ENCODE data around the gene ARHGAP44.

Gene ARHGAP44

GRCh38 chr17:12900474-12900873, 111.2 kb downstream of the ARHGAP44 start:
- DNase-seq = no peak

- no peak for DNase-seq
Observed at GRCh38 chr17:12902046-12902445, 112.7 kb downstream of the ARHGAP44 start.

GRCh38 chr17:12907477-12907876, 118.2 kb downstream of the ARHGAP44 start:
- no peak for DNase-seq

- DNase-seq = no peak
Observed at GRCh38 chr17:12909046-12909445, 119.7 kb downstream of the ARHGAP44 start.

DNA sequence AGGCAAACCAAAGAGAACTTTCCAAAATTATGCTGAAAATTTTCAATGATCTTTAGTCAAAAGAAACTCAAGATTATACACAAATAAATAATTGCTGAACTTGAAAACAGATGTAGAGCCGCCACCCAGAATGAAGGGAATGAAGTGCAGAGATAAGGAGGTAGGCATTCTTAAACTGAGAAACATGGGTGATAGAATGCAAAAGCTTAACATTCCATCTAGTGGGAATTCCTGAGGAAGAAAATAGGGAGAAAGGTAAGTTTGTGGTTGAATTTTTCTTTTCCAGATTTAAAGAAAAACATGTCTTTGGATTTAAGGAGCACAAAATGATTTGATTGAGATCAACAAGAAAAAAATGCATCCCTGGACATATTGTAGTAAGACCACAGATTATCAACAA, 120.2 kb downstream of the ARHGAP44 start:
- no peak for DNase-seq

DNA sequence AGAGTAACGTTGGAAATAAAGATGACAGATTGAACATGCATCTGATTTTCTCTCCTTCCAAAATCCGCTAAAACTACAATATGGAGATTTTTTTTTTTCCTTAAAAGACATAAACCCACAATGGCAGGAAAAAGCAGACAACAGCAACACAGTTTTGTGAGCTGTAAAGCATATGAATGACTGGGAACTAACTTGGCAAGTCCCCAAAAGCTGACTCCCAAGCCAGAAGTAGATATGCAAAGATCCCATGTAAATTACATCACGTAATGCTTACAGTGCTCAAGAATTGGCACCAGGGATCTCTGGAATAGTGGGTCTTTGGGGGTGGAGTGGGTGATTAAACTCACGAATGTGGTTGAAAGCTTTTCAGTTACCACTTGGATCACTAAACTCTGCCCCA, 121.9 kb downstream of the ARHGAP44 start:
- DNase-seq = no peak

DNA sequence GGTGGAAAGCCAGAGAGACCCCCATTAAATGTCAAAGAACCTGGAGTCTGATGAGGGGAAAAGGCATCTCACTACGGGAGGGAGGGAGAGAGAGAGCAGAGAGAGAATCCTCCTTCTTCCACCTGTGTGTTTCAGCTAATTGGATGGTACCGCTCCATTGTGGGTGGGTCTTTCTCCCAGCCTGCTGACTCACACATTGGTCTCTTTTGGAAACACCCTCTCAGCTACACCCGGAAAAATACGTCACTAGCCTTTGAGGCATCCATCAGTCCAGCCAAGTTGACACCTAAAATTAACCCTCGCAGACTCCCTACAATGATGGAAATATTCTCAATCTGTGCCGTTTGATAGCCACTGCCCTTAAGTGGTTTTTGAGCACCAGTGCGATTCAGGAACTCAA, 128.1 kb downstream of the ARHGAP44 start:
- DNase-seq = no peak

DNA sequence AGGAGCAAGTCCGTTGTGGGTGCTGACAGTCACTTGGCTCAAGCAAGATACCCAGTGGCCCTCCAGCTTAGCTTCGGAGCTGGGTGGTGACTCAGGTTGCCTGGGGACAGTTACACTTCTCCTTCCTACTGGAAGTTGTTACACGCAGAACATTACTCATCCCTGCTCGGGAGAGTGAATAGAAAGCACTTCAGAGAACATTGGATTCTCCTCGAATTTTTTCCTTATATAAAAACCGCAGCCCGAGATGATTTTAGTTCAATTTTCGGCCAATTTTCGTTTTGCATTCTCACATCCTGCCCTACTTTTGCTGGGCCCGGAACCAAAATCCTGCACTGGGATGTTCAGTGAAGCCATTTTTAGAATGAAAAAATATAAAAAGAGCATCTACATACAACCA, 128.8 kb downstream of the ARHGAP44 start:
- DNase-seq = no peak

GRCh38 chr17:12922120-12922519, 132.8 kb downstream of the ARHGAP44 start:
- no peak for DNase-seq

- no peak for DNase-seq
Observed at GRCh38 chr17:12924614-12925013, 135.3 kb downstream of the ARHGAP44 start.

- DNase-seq = no peak
Observed at GRCh38 chr17:12927001-12927400, 137.7 kb downstream of the ARHGAP44 start.

- no peak for DNase-seq
Observed at GRCh38 chr17:12927541-12928425, 138.5 kb downstream of the ARHGAP44 start.

GRCh38 chr17:12928736-12929135, 139.4 kb downstream of the ARHGAP44 start:
- no peak for DNase-seq

DNA sequence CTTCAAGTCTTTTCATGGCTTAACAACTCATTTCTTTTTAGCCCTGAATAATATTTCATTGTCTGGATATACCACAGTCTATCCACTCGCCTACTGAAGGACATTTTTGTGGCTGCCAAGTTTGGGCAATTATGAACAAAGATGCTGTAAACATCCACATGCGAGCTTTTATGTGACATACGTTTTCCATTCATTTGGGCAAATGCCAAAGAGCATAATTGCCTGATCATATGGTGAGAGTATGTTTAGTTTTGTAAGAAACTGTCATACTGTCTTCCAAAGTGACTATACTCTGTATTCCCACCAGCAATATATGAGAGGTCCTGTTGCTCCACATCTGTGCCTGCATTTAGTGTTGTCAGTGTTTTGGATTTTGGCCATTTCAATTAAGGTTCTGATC, 147.2 kb downstream of the ARHGAP44 start:
- no peak for DNase-seq

DNA sequence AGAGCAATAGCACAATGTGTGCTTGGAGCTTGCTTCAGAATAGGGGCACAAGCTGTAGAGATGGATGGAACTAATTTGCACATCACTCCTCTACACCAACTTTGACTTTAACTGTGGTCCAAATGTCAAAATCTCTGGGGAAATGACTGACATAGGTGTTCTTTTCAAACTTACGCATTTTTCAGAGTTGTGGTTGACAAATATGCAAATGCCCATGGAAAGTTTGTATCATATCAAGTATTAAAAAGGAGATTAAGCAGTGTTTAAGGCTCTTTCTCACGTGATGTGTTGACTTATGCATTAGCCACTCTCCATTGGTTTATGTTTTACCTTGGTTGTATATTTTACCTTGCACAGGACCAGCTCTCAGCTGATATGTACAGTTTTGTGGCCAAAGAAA, 151.4 kb downstream of the ARHGAP44 start:
- DNase-seq = no peak

DNA sequence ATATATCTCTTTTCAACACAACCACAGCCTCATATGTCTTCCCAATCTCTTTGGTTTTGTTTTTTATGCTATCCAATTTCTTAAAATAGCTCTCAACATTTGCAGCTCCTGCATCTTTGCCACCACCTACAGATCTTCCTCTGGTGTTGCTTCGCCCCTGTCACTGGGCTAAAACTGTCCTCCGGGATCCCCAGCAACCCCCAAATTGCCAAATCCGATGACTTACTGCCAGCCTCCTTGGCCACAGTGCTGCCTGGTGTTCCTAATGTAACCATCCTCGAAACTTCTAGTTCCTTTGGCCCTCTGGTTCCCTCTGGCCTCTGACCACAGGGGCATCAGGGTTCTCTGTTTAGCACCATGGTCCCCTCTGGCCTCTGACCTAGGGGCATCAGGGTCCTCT, 157.7 kb downstream of the ARHGAP44 start:
- DNase-seq = no peak

DNA sequence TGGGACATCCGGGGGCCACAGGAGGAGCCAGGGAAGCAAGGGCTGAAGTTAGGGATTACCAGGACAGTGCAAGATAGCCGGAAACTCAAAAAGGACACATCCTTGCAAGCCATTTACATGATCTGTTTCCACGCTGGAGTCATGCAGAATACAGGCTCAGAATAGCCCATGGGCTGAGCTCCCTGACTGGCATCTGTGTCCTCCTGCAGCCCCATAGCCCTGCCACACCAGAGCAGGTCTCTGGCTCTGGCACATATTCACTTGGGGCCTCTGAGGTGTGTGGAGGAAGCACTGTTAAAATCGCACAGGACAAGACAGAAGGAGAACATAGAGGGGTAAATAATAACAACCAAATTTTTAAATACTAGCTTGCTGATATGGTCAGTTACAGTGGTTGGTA, 162.7 kb downstream of the ARHGAP44 start:
- DNase-seq = no peak

GRCh38 chr17:12953156-12953555, 163.9 kb downstream of the ARHGAP44 start:
- no peak for DNase-seq

DNA sequence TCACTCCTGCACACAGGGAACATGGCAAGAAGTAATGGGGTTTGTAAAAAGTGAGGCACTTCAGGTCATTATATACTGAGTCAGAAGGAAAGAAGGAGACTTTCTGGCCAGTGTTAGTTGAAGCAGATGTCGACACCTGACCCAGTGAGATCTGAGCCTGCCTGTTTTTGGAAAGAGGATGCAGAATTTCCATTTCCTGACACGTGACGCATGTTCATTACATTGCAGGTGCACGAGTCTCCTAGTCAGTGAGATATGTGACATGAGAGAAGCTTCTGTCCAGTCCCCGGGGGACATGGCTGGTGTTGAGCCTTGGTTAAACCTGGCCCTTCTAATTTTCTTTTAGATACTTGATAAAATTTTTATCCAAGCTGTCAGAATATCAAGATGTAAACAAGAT, 166.2 kb downstream of the ARHGAP44 start:
- DNase-seq = no peak

DNA sequence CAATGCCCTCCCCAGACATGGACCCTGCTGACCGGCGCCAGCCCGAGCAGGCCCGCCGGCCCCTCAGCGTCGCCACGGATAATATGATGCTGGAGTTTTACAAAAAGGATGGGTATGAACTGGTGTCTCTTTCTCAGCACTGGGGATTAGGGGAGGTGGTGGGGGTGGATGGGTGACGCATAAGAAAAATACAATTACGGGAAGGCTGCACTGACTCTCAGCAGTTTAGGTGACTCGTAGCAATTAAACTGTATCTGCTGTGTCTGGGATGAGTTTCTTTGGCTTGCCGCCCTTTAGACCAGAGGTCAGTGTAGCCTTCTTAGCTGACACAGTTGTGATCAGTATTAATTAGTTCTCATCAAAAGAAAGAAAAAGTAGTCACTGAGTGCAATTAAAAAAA, 169.5 kb downstream of the ARHGAP44 start:
- no peak for DNase-seq

DNA sequence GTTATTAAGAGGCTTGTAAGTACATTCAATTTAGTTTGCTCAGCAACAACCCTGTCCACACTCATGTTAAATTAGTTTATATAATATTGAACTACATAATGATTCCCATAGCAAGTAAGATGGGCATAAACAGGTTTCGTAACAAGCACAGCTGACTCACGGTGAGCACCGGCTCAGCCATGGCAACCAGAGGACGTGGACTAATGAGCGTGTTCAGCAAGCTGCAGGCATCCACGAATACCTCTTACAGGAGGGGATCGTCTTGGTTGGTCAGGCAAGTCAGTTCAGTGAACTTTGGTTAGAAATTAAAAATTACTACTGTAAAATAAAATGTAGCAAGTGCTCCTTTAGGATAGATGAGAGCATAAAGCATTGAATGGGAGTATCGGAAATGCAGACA, 170.1 kb downstream of the ARHGAP44 start:
- DNase-seq = no peak

GRCh38 chr17:12961655-12962054, 172.4 kb downstream of the ARHGAP44 start:
- no peak for DNase-seq

GRCh38 chr17:12963505-12963904, 174.2 kb downstream of the ARHGAP44 start:
- no peak for DNase-seq

DNA sequence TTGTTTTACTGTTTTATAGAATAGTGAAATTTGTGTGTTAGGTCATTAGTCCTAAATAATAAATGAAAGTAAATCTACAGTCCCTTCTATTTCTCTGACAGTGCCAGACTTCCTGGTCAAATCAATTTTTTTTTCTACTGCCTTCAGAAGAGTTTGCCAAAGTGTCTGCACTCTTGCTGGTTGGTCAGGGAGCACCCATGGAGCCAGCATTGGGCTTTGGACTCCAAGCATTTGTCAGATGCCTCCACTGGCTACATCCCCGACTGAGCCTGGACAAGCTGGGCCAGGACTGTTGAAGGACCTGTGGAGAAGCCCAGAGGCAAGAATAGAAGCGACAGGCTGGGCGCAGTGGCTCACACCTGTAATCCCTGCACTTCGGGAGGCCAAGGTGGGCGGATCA, 174.9 kb downstream of the ARHGAP44 start:
- no peak for DNase-seq

- DNase-seq = no peak
Observed at GRCh38 chr17:12964840-12965239, 175.5 kb downstream of the ARHGAP44 start.
